PFSK-1 (cell line): ENCODE measurements around the gene TPT1.

Experiments
- FOXP2 ChIP-seq: optimal IDR thresholded peaks from 2 replicates; pipeline ENCODE3; 2011; ENCODE audit warnings: borderline replicate concordance, control low read depth, inconsistent platforms; ENCODE audit not compliant: insufficient read depth; ENCODE audit errors: extremely low read length, extremely low read depth
- POLR2AphosphoS5 ChIP-seq: IDR thresholded peaks from 2 replicates; pipeline ENCODE4 v1.6.1; 2012; ENCODE audit warnings: low read depth, mild to moderate bottlenecking, control low read depth, low read length, moderate library complexity
- SIN3A ChIP-seq: IDR thresholded peaks from 2 replicates; pipeline ENCODE4 v1.6.1; 2012; ENCODE audit warnings: mild to moderate bottlenecking, low read length, moderate library complexity, borderline replicate concordance; ENCODE audit not compliant: insufficient read depth
- TAF1 ChIP-seq: IDR thresholded peaks from 2 replicates; pipeline ENCODE4 v1.6.1; 2012; ENCODE audit warnings: low read length, control low read depth, borderline replicate concordance; ENCODE audit not compliant: insufficient read depth
- TF ChIP-seq, protein P1 (sequence below), 2 experiments: IDR thresholded peaks; 2 replicates each; pipeline versions ENCODE4 v1.6.1 to v1.8.0; 2011 to 2012; ENCODE audit warnings: low read depth in 2 of 2, low read length in 2 of 2, control low read depth in 1 of 2, inconsistent platforms in 1 of 2, mild to moderate bottlenecking in 1 of 2, moderate library complexity in 1 of 2; ENCODE audit not compliant: insufficient read depth in 1 of 2

The TPT1 gene

DNA sequence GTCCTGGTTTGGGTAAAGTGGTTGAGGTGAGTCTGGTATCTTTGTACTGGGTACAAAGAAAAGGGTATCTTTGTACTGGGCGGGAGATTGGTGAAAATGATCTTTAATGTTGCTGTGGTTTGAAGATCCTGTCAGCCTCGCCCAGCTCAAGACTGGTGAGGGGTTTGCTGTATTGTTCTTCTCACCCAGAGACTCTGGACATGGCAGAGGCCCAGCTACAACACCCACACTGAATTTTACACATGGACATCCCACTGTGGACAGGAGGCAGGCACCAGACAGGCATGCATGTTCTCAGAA, 42.8 kb downstream of the TPT1 start:
- TF ChIP-seq FOXP2 (no peak), POLR2AphosphoS5 (no peak), SIN3A (no peak), TAF1 (no peak)
- TF ChIP-seq, protein P1, sequence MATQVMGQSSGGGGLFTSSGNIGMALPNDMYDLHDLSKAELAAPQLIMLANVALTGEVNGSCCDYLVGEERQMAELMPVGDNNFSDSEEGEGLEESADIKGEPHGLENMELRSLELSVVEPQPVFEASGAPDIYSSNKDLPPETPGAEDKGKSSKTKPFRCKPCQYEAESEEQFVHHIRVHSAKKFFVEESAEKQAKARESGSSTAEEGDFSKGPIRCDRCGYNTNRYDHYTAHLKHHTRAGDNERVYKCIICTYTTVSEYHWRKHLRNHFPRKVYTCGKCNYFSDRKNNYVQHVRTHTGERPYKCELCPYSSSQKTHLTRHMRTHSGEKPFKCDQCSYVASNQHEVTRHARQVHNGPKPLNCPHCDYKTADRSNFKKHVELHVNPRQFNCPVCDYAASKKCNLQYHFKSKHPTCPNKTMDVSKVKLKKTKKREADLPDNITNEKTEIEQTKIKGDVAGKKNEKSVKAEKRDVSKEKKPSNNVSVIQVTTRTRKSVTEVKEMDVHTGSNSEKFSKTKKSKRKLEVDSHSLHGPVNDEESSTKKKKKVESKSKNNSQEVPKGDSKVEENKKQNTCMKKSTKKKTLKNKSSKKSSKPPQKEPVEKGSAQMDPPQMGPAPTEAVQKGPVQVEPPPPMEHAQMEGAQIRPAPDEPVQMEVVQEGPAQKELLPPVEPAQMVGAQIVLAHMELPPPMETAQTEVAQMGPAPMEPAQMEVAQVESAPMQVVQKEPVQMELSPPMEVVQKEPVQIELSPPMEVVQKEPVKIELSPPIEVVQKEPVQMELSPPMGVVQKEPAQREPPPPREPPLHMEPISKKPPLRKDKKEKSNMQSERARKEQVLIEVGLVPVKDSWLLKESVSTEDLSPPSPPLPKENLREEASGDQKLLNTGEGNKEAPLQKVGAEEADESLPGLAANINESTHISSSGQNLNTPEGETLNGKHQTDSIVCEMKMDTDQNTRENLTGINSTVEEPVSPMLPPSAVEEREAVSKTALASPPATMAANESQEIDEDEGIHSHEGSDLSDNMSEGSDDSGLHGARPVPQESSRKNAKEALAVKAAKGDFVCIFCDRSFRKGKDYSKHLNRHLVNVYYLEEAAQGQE (IDR thresholded peaks at IDR 0.05; ENCODE audit: insufficient read depth in 1 of 2, low read depth in 2 of 2, low read length in 2 of 2) = no peak

DNA sequence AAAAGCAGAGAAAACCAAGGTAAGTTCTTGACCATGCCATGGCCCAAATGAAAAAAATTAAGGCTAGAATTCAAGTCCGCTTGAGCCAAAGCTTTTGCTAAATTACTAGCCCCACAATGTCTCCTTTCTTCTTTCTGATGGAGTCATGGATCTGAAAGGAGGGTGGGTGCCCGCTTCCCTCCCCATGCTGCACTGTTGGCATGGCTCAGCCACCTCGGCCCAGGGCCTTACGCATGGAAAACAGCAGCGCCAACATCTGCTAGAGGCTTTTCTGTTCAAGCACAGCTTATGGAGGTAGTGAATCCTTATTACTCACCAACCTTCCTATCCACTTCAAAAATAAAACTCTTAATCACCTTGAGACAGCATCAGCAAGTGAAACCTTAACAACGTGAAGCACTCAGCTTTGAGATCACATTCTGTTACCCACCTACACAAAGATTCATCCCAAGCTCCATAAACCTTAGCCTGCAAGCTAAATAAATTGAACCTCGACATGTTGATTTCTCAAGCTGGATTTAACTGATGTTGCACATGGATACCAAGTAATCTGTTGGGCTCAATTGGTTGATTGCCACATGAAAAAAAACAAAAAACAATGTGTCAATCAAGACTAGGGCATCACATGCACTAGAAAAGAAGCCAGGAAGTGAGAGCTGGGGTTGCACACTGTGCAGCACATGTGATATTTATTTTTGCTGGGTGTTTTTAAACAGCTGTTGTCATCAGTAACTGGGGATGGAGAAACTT, 43.4 kb downstream of the TPT1 start:
- TF ChIP-seq POLR2AphosphoS5 (no peak), SIN3A (no peak)

DNA sequence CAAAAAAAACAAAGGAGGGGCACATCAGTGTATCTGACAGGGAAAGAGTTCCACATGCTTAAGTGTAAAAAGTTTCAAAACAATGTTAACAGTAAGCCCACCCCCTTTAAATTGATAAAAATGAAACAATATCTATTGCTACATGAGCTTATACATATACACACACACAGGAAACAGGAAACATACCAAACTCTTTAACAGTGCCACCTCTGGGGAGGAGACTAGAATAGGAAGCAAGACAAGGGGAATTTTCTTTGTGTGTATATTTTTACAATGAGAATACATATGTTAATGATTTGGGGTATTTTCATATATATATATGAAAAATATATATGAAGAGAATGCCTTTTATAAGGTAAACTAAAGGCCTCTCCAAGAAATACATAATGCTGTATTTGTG, 44.7 kb downstream of the TPT1 start:
- TF ChIP-seq TAF1 (no peak), FOXP2 (no peak), POLR2AphosphoS5 (no peak), SIN3A (no peak)
- TF ChIP-seq, protein P1 (IDR thresholded peaks at IDR 0.05; ENCODE audit: insufficient read depth in 1 of 2, low read depth in 2 of 2, low read length in 2 of 2) = no peak

DNA sequence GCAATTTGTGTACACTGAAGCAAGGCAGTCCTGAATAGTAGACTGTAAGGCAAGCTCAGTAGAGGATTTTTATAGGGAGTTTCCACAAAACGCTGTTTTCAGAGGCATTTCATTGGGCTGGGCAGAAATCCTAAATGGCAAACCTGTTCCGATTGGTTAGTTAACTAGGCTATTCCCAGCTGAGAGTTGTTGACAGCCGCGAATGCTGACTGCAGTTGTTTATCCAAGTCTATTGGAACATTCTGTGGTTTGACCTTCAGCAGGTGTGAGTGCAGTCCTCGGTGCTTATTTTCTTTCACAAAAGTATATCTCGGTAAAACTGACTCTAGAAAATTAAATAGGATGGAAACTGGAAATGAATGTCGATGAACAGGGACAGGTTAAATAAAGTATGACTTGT, 45.4 kb downstream of the TPT1 start:
- TF ChIP-seq, protein P1 (IDR thresholded peaks at IDR 0.05; ENCODE audit: insufficient read depth in 1 of 2, low read depth in 2 of 2, low read length in 2 of 2) = no peak
- TF ChIP-seq FOXP2 (no peak), SIN3A (no peak), TAF1 (no peak), POLR2AphosphoS5 (no peak)

DNA sequence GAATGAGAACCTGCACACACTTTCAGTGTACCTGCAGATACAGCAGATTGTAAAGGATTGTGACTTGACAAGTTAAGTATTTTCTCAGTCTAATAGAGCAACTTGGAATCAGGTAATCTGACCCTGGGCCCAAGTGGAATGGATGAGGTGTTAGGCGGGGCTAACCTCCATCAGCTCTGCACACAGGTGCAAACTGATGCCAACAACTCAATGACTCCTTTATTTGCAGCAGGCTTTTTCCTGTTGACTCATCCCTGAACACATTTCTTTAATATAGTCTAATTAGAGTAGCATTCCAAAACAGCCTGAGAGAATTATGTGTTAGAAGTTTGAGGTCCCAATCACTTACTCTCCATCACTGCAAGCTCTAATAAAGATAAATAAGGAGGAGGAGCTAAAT, 48.8 kb downstream of the TPT1 start:
- no peak for TF ChIP-seq POLR2AphosphoS5
- TF ChIP-seq TAF1 = no peak
- no peak for TF ChIP-seq FOXP2
- no peak for TF ChIP-seq SIN3A
- TF ChIP-seq, protein P1 (IDR thresholded peaks at IDR 0.05; ENCODE audit: insufficient read depth in 1 of 2, low read depth in 2 of 2, low read length in 2 of 2) = no peak
